Neural progenitor cell (in vitro differentiated cells): ENCODE data around the gene GPHN.

ENCODE experiments used
- EZH2 ChIP-seq: fragments of 200-600 bp; sonication (generic); IDR thresholded peaks from 2 replicates; pipeline ENCODE4 v1.6.1; 2017; ENCODE audit warnings: antibody characterized with exemption, mild to moderate bottlenecking, moderate library complexity
- TF ChIP-seq, protein P1 (sequence below): fragments of 200-600 bp; sonication (generic); IDR thresholded peaks from 2 replicates; pipeline ENCODE4 v1.5.1; 2017; ENCODE audit warnings: antibody characterized with exemption, mild to moderate bottlenecking

DNA sequence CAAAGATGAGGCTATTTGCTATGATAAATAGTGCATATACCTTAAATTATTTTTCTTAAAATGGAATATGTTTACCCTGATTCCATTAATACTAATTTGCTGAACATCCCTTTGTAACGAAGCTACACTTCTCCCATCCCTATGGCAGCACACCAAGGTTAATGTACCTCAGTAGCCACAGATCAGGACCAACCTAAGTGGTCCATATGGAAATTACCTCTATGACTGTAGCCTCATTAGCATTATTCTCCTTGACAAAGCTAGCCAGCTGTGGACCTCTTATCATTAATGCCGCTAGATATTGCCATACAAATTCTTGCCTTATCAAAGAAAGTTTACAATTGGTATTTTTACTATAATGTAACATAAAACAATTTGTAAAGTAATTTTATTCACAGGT, 604.4 kb downstream of the GPHN start:
- no peak for TF ChIP-seq EZH2
- TF ChIP-seq, protein P1, sequence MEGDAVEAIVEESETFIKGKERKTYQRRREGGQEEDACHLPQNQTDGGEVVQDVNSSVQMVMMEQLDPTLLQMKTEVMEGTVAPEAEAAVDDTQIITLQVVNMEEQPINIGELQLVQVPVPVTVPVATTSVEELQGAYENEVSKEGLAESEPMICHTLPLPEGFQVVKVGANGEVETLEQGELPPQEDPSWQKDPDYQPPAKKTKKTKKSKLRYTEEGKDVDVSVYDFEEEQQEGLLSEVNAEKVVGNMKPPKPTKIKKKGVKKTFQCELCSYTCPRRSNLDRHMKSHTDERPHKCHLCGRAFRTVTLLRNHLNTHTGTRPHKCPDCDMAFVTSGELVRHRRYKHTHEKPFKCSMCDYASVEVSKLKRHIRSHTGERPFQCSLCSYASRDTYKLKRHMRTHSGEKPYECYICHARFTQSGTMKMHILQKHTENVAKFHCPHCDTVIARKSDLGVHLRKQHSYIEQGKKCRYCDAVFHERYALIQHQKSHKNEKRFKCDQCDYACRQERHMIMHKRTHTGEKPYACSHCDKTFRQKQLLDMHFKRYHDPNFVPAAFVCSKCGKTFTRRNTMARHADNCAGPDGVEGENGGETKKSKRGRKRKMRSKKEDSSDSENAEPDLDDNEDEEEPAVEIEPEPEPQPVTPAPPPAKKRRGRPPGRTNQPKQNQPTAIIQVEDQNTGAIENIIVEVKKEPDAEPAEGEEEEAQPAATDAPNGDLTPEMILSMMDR = no peak
